Measurements from ENCODE around the gene GMNN.

GMNN gene

GRCh38 chr6:24824142-24824938, 49.6 kb downstream of the GMNN start:
- peaks cover 2% of the 10 kb centered on the region for H3K9me3 ChIP-seq (ENCODE audit: severe bottlenecking)
- H3K27ac ChIP-seq: no peak overlapping the region
- TF ChIP-seq CTCF (IDR thresholded peaks at IDR 0.05; ENCODE audit: low read depth, low read length): no peak
- H3K4me3 ChIP-seq (ENCODE audit: low read depth, low read length): no peak overlapping the region
- H3K27me3 ChIP-seq (ENCODE audit: insufficient read depth, low read depth, severe bottlenecking): no peaks in the 10 kb centered on the region
- DNase-seq: no peak
- H3K36me3 ChIP-seq: no peaks in the 10 kb centered on the region

- peaks cover 2% of the 10 kb centered on the region for H3K9me3 ChIP-seq (ENCODE audit: severe bottlenecking)
- no peak for DNase-seq
- TF ChIP-seq CTCF (IDR thresholded peaks at IDR 0.05; ENCODE audit: low read depth, low read length): no peak
- no peak overlapping the region for H3K27ac ChIP-seq
- H3K36me3 ChIP-seq: no peaks in the 10 kb centered on the region
- H3K27me3 ChIP-seq (ENCODE audit: insufficient read depth, low read depth, severe bottlenecking): no peaks in the 10 kb centered on the region
- no peak overlapping the region for H3K4me3 ChIP-seq (ENCODE audit: low read depth, low read length)
These were observed 50.4 kb downstream of the GMNN start for GRCh38 chr6:24825130-24825630.

GRCh38 chr6:24827162-24827561, 52.4 kb downstream of the GMNN start:
- Histone ChIP-seq H3K4me3 (ENCODE audit: low read depth, low read length) (no peak overlapping the region), H3K36me3 (no peaks in the 10 kb centered on the region), H3K9me3 (ENCODE audit: severe bottlenecking) (peaks cover 2% of the 10 kb centered on the region), H3K27me3 (ENCODE audit: insufficient read depth, low read depth, severe bottlenecking) (no peaks in the 10 kb centered on the region), H3K27ac (no peak overlapping the region)
- TF ChIP-seq CTCF (IDR thresholded peaks at IDR 0.05; ENCODE audit: low read depth, low read length): 0 out of 2 replicates have a peak, but pooled peaks have one; percentile 15
- DNase-seq: peak; percentile 34

GRCh38 chr6:24827970-24828369, 53.2 kb downstream of the GMNN start:
- Histone ChIP-seq H3K27ac (no peak overlapping the region), H3K9me3 (ENCODE audit: severe bottlenecking) (peaks cover 2% of the 10 kb centered on the region), H3K27me3 (ENCODE audit: insufficient read depth, low read depth, severe bottlenecking) (no peaks in the 10 kb centered on the region), H3K4me3 (ENCODE audit: low read depth, low read length) (no peak overlapping the region), H3K36me3 (no peaks in the 10 kb centered on the region)
- no peak for TF ChIP-seq CTCF (IDR thresholded peaks at IDR 0.05; ENCODE audit: low read depth, low read length)
- no peak for DNase-seq

- Histone ChIP-seq H3K36me3 (no peaks in the 10 kb centered on the region), H3K4me3 (ENCODE audit: low read depth, low read length) (no peak overlapping the region), H3K27ac (no peak overlapping the region), H3K27me3 (ENCODE audit: insufficient read depth, low read depth, severe bottlenecking) (no peaks in the 10 kb centered on the region), H3K9me3 (ENCODE audit: severe bottlenecking) (no peaks in the 10 kb centered on the region)
- DNase-seq: no peak
- TF ChIP-seq CTCF (IDR thresholded peaks at IDR 0.05; ENCODE audit: low read depth, low read length): no peak
These were observed 54.9 kb downstream of the GMNN start for GRCh38 chr6:24829657-24830056.
